GM23248 (cell line): ENCODE measurements around the gene SMIM35.

Source experiments
- EZH2 ChIP-seq: fragments of 200-600 bp; sonication (generic); IDR thresholded peaks from 2 replicates; pipeline ENCODE4 v1.6.1; 2018; ENCODE audit warnings: antibody characterized with exemption, mild to moderate bottlenecking; ENCODE audit not compliant: insufficient read depth, poor library complexity, severe bottlenecking
- EZH2phosphoT487 ChIP-seq: fragments of 200-600 bp; sonication (generic); IDR thresholded peaks from 2 replicates; pipeline ENCODE4 v1.6.1; 2018; ENCODE audit warnings: antibody characterized with exemption, moderate library complexity, mild to moderate bottlenecking, low read depth; ENCODE audit not compliant: insufficient read depth

DNA sequence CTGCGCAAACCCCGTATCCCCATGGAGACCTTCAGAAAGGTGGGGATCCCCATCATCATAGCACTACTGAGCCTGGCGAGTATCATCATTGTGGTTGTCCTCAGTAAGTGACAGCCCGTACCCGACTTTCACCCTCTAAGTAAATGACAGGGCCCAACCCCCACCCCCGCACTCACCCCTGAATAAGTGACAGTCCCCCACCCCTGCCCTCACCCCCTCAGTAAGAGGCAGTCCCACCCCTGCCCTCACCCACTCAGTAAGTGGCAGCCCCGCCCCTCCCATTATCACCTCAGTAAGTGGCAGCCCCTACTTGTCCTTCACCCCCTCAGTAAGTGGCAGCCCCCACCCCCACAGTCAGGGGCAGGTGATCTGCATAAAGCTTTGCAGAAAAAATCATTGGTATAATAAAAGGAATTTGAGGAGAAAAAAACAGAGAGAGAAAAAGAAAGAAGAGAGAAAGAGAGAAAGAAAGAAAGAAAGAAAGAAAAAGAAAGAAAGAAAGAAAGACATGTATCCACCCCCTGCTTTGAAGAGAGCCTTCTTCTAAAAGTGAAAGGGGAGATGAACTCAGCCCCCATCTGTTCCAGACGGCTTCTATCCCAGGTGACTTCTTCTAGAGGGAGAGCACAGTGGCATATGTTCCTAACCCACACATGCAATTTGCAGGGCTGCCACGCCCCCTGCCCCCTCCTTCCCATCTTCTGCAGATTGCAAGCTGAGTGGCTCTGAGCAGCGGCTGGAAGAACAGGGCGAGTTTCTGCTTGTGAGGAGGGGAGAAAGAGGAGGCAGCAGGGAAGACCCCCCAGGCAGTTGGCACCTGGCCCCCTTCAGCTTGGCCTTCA lies 12.5 kb upstream of the SMIM35 start:
- TF ChIP-seq EZH2 (no peak), EZH2phosphoT487 (no peak)
